ENCODE measurements around the gene SYNC.
A peak's percentile ranks its signal among the peaks of the same experiment; 100 is the strongest.
"Not testable (repeated sequence)": the region's sequence is repeated elsewhere in the genome, so short reads cannot be mapped to it uniquely, and the experiment has no call there.

Gene SYNC

DNA sequence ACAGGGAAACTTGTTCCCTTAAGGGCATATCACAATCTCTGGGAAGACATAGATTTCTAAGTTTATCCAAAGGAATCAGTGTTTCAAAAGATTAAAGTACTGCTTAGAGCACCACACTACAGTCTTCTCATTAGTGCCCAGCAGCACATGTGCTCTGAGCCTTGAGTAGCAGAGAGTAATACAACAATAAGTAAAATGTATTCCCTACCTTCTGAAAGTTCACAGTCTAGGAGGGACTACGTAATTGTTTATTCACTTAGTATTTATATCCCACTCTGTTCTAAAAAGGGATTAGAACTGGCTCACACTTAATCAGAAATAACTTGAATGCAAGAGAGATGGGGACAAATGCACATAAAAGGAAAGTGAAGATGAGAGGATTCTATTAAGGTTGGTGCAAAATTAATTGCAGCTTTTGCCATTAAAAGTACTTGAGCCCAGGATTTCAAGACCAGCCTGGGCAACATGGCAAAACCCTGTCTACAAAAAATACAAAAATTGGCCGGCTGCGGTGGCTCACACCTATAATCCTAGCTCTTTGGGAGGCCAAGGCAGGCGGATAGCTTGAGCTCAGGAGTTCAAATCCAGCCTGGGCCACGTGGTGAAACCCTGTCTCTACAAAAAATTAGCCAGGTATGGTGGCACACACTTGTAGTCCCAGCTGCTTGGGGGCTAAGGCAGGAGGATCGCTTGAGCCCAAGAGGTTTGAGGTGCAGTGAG lies 9.0 kb downstream of the SYNC start:
- no peak for DNase-seq (ENCODE audit: low spot score)

- no peak for DNase-seq (ENCODE audit: low spot score)
Observed at GRCh38 chr1:32686387-32686786, 16.2 kb downstream of the SYNC start.

GRCh38 chr1:32685498-32685897 lies 17.1 kb downstream of the SYNC start:
- no peak for DNase-seq (ENCODE audit: low spot score)

GRCh38 chr1:32684167-32684811 lies 18.3 kb downstream of the SYNC start:
- no peak for DNase-seq (ENCODE audit: low spot score)

DNA sequence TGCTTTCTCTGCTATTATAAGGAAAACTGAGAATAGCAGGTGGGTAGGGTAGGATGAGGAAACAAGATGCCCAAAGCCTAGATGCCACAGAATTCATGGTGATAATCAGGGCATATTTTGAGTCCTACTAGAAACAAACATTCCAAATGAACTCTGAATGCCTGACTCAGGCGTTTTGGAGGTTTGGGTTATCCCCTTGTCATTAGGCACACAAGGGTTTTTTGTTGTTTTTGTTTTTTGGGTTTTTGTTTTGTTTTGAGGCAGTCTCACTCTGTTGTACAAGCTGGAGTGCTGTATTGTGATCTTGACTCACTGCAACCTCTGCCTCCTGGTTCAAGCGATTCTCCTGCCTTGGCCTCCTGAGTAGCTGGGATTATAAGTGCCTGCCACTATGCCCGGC lies 19.2 kb downstream of the SYNC start:
- DNase-seq (ENCODE audit: low spot score): no peak

- DNase-seq (ENCODE audit: low spot score): no peak
Observed at GRCh38 chr1:32681999-32682398, 20.6 kb downstream of the SYNC start.

GRCh38 chr1:32681509-32681908 lies 21.1 kb downstream of the SYNC start:
- DNase-seq (ENCODE audit: low spot score): no peak

DNA sequence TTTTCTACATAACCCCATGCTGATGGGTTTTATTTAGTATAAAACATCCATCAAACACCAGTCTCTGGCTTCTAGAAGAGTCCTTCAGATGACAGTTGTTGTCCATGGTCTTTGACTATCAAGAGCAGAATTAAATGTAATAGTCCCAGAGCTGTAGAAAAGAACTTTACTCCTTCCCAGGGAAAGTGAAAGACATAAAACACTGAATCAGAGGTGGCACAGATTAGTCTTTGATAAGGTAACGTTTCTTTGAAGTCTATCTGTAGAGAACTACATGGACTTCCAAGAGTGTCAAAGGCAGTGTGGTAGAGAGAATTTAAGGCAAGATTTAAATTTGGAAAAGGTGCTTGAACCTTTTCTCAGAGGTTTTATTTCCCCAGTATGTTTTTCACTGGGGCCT lies 21.9 kb downstream of the SYNC start:
- no peak for DNase-seq (ENCODE audit: low spot score)

GRCh38 chr1:32679993-32680392 lies 22.6 kb downstream of the SYNC start:
- not testable (repeated sequence) for DNase-seq (ENCODE audit: low spot score)

DNA sequence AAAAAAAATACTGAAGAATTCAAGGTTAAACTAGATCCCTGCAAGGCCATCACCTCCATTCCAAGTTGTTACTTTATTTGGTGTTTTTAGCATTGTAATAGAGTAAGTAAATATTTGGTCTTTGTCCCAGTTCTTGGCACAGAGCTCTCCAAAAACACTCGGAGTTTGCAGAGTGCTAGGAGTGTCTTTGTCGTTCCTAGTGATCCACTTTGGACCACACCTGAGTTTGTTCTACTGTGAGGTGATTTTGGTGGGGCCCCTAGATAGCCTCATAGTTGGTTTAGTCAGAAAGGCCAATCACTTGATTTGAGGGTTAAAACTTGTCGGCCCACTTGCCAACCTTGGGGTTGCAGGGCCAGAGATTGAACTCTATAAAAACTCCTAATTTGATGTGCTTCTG lies 25.6 kb downstream of the SYNC start:
- DNase-seq (ENCODE audit: low spot score): no peak

- not testable (repeated sequence) for DNase-seq (ENCODE audit: low spot score)
Observed at GRCh38 chr1:32668716-32669115, 33.9 kb downstream of the SYNC start.

- DNase-seq (ENCODE audit: low spot score): no peak
Observed at GRCh38 chr1:32666901-32667566, 35.5 kb downstream of the SYNC start.

GRCh38 chr1:32665915-32666314 lies 36.7 kb downstream of the SYNC start:
- DNase-seq (ENCODE audit: low spot score): no peak

GRCh38 chr1:32659581-32659980 lies 43.0 kb downstream of the SYNC start:
- no peak for DNase-seq (ENCODE audit: low spot score)

GRCh38 chr1:32652244-32652962 lies 50.2 kb downstream of the SYNC start:
- no peak for DNase-seq (ENCODE audit: low spot score)

GRCh38 chr1:32651461-32652073 lies 51.0 kb downstream of the SYNC start:
- DNase-seq (ENCODE audit: low spot score): no peak

DNA sequence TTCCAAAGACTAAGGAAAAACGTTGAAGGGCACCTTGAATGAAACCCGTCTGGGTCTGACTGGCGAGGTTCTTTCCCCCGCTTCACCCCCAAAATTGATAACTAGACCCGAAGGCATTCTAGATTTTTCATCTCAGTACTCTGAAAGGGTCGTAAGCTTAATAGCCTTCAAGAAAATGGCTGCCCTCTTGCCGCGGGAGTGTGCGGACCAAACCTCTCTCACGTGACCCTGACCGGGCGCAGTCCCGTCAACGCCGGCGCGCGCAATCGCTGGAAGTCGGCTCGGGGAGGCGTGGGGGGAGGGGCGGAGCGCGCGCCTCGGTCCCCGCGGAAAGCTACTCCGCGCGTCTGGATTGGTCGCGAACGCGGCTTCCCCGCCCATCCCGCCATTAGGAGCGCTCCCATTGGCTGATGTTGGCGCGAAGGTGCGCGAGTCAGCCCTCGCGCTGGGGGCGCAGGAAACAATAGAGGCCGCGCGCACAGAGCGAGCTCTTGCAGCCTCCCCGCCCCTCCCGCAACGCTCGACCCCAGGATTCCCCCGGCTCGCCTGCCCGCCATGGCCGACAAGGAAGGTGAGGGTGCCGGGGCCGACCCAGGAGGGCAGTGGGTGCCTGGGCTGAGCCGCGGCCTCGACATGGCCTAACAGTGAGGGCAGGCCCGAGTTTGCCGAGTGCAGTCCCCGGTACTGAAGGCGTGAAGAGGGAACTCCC lies 51.7 kb downstream of the SYNC start, which contains the start of gene RBBP4:
TSS of gene RBBP4 (plus strand) at position 457 of the 709 bp plus-strand sequence. CDS start at position 556, 99 bp downstream.
- DNase-seq (ENCODE audit: low spot score): peak; percentile 95

DNA sequence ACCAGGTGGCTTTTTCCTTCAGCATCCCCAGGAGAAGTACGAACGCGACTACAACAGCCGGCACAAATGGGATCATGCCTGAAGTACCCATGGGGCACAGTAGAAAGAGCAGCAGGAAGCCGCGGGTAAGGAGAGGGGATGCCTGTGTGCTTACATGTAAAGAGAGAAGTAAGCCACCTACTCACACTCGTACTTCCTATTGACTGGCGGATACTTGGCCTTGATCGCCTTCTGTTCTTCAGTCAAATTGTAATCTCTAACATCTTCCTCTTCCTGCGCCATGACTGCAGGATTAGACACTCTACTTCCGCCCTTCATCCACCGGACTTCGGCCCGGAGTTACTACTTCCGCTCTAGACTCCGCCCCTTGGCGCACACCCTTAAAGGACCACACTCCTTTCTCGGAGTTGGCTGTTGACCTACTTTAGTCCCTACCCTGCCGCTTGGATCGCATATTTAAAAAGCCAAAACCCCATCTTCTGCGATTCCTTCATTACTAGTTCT lies 52.3 kb downstream of the SYNC start, which contains the start of gene ZBTB8OS:
TSS of gene ZBTB8OS (minus strand) at position 303 of the 504 bp plus-strand sequence. CDS start at position 282, 21 bp downstream.
- DNase-seq (ENCODE audit: low spot score): peak; percentile 83

GRCh38 chr1:32647308-32648134 lies 55.0 kb downstream of the SYNC start:
- no peak for DNase-seq (ENCODE audit: low spot score)

GRCh38 chr1:32644426-32644825 lies 58.1 kb downstream of the SYNC start:
- DNase-seq (ENCODE audit: low spot score): no peak
